Measurements from ENCODE around the gene NDUFS4. TPM values are rescaled to one million over a fixed set of nuclear protein-coding genes. Genes with fewer than 3 reads are reported as not detected.

Gene NDUFS4
- 100 to 1,000 TPM; 103 to 202 (median 153) TPM for total RNA-seq
- polyA plus RNA-seq: 100 to 1,000 TPM; 103 to 250 (median 211) TPM
- long read RNA-seq, donor 1, transcript NDUFS4-201 (5 exons, 675 nt): major isoform, 41 of 47 reads
- long read RNA-seq, donor 1, partial matches to known transcripts: 0 of 47 reads
- long read RNA-seq, donor 1, other reads (novel, unspliced or antisense): 2 of 47 reads
- long read RNA-seq, donor 2, transcript NDUFS4-201 (5 exons, 675 nt): major isoform, 61 of 69 reads
- long read RNA-seq, donor 2, partial matches to known transcripts: 1 of 69 reads
- long read RNA-seq, donor 2, other reads (novel, unspliced or antisense): 2 of 69 reads

DNA sequence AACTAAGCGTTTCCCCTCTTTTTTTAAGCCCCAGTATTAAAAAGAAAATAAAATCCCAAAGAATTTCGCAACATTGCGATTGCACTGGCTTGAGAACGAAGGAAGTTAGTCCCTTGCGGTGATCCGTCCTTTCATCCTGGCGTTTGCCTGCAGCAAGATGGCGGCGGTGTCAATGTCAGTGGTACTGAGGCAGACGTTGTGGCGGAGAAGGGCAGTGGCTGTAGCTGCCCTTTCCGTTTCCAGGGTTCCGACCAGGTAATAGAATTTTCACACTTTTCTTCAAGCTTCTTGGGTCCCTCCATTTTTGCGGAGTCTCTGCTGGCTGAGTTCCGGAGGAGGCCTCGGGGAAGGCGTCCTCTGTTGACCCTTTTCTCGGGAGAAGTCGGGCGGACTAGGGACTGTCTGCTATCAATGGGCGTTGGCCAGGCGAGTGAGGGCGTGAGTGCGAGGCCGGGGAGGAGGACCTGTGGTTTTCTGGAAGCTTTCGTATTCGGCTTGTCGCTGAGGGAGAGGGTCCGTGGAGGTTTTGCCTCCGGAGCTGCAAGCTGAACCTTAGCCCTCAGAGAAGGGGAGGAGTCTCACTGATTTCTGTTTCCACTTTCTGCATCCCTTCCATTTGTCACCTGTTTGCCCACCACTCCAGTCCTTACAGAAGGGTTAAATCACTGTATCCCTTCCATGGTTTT lies at the start of gene NDUFS4:
NDUFS4 (plus strand) TSS at position 134 of the 686 bp plus-strand sequence; CDS start at position 158, 24 bp downstream.
- 0% methylated on average over 29 to 30 of the region's 30 CpGs for WGBS, 3 donors
- Histone ChIP-seq H3K4me3 (peak within 1 kb of the TSS; percentile 79), H3K27ac (peak within 1 kb of the TSS; percentile 81), H3K4me1 (peaks cover 30% of the 10 kb centered on the region), H3K9me3 (peaks cover 6% of the 10 kb centered on the region), H3K27me3 (ENCODE audit: insufficient read depth in 3 of 3, low read length in 2 of 3) (no peaks in the 10 kb centered on the region), H3K36me3 (ENCODE audit: insufficient read depth in 1 of 2, low read depth in 1 of 2) (no peaks in the 10 kb centered on the region)
- TF ChIP-seq, protein P1, sequence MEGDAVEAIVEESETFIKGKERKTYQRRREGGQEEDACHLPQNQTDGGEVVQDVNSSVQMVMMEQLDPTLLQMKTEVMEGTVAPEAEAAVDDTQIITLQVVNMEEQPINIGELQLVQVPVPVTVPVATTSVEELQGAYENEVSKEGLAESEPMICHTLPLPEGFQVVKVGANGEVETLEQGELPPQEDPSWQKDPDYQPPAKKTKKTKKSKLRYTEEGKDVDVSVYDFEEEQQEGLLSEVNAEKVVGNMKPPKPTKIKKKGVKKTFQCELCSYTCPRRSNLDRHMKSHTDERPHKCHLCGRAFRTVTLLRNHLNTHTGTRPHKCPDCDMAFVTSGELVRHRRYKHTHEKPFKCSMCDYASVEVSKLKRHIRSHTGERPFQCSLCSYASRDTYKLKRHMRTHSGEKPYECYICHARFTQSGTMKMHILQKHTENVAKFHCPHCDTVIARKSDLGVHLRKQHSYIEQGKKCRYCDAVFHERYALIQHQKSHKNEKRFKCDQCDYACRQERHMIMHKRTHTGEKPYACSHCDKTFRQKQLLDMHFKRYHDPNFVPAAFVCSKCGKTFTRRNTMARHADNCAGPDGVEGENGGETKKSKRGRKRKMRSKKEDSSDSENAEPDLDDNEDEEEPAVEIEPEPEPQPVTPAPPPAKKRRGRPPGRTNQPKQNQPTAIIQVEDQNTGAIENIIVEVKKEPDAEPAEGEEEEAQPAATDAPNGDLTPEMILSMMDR (IDR thresholded peaks at IDR 0.05): no peak
- DNase-seq: peak; percentile 86 to 90
- intact Hi-C loops (cut with DNase I): loop anchor here in 1 of 2 donors (5.0 kb wide), 1 partner anchor 78 kb away; the partner anchor contains the start of gene FST
- ATAC-seq: peak; percentile 93 to 99 (median 97)

DNA sequence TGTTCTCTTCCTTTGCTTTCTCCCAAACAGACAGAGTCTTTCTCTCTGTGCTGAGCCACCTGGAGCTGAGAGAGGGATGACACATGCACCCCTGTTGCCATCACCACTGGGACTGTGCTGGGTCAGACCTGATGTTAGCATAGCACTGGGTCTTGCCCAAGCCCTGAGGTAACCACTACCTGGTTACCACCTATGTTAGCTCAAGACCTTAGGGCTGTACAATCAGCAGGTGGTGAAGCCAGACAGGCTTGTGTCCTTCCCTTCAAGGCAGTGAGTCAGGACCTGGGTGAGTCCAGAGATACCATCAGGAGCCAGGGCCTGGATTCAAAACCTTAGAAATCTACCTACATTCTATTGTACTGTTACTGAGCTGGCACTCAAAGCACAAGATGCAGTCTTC lies 47.9 kb upstream of the NDUFS4 start:
- TF ChIP-seq, protein P1 (IDR thresholded peaks at IDR 0.05): no peak
- no peak for DNase-seq
- no peaks in the 10 kb centered on the region for H3K27me3 ChIP-seq (ENCODE audit: insufficient read depth in 3 of 3, low read length in 2 of 3)
- intact Hi-C loops (cut with DNase I): no loop called here
- no peaks in the 10 kb centered on the region for H3K4me1 ChIP-seq
- ATAC-seq: no peak
- peaks cover 7% of the 10 kb centered on the region for H3K9me3 ChIP-seq
- no peak overlapping the region for H3K27ac ChIP-seq
- H3K4me3 ChIP-seq: no peak overlapping the region
- H3K36me3 ChIP-seq (ENCODE audit: insufficient read depth in 1 of 2, low read depth in 1 of 2): no peaks in the 10 kb centered on the region

DNA sequence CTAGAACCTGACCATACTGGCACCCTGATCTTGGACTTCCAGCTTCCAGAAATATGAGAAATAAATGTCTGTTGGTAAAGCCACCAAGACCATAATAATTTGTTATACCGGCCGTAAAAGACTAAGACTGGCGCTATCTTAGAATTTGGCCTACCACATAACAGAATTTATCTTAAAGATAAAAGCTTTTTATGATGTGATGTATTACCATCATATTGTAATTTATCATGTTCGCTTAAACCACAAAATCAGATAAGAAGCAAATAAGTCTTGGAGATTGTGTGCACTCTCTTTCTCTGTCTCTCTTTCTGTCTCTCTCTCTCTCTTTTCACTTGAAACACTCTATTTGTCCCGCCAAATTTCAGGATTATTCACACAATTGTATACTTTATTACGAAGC lies 44.5 kb upstream of the NDUFS4 start:
- DNase-seq (no peak), ATAC-seq (no peak)
- Histone ChIP-seq H3K36me3 (ENCODE audit: insufficient read depth in 1 of 2, low read depth in 1 of 2) (no peaks in the 10 kb centered on the region), H3K9me3 (peaks cover 4% of the 10 kb centered on the region), H3K27me3 (ENCODE audit: insufficient read depth in 3 of 3, low read length in 2 of 3) (no peaks in the 10 kb centered on the region), H3K4me1 (no peaks in the 10 kb centered on the region), H3K4me3 (no peak overlapping the region), H3K27ac (no peak overlapping the region)
- WGBS, 3 donors: 84 to 92% (median 87%) methylated on average over 6 of the region's 6 CpGs
- TF ChIP-seq, protein P1 (IDR thresholded peaks at IDR 0.05): no peak
- intact Hi-C loops (cut with DNase I): no loop called here

DNA sequence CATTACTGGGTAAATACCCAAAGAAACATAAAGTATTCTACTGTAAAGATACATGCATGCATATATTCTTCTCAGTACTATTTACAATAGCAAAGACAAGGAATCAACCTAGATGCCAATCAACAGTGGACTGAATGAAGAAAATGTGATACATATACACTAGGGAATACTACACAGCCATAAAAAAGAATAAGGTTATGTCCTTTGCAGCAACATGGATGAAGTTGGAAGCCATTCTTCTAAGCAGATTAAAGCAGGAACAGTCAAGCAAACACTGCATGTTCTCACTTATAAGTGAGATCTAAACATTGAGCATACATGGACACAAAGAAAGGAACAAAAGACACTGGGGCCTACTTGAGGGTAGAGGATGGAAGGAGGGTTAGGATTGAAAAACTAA lies 39.6 kb upstream of the NDUFS4 start:
- Histone ChIP-seq H3K27ac (no peak overlapping the region), H3K36me3 (ENCODE audit: insufficient read depth in 1 of 2, low read depth in 1 of 2) (no peaks in the 10 kb centered on the region), H3K9me3 (peaks cover 14% of the 10 kb centered on the region), H3K4me1 (no peaks in the 10 kb centered on the region), H3K4me3 (no peak overlapping the region), H3K27me3 (ENCODE audit: insufficient read depth in 3 of 3, low read length in 2 of 3) (no peaks in the 10 kb centered on the region)
- intact Hi-C loops (cut with DNase I): no loop called here
- ATAC-seq: no peak
- no peak for DNase-seq
- TF ChIP-seq, protein P1 (IDR thresholded peaks at IDR 0.05): no peak
